ENCODE results near the gene CD38.
A peak's percentile ranks its signal among the peaks of the same experiment; 100 is the strongest.
"Not testable (repeated sequence)": the region's sequence is repeated elsewhere in the genome, so short reads cannot be mapped to it uniquely, and the experiment has no call there.

CD38 gene

DNA sequence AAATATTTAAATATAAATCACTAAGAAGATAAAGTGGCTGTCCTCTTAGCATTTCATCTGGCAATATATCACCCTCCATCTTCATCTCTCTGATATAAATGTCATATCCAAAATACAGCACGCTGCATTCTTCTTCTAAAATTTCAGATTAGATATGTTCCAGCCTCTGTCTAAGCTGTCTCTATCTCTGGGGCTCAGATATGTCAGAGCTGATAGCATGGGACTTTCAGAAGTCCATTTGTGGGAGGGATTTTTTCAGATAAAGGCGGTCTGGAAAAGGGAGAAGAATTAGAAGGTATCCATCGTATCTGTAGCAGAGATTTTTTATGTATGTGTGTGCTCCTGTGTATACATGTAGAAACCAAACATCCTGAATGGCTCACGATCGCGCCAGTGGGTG, 25.0 kb upstream of the CD38 start:
- H3K4me3 ChIP-seq (ENCODE audit: low read length): no peak overlapping the region
- TF ChIP-seq, protein P1, sequence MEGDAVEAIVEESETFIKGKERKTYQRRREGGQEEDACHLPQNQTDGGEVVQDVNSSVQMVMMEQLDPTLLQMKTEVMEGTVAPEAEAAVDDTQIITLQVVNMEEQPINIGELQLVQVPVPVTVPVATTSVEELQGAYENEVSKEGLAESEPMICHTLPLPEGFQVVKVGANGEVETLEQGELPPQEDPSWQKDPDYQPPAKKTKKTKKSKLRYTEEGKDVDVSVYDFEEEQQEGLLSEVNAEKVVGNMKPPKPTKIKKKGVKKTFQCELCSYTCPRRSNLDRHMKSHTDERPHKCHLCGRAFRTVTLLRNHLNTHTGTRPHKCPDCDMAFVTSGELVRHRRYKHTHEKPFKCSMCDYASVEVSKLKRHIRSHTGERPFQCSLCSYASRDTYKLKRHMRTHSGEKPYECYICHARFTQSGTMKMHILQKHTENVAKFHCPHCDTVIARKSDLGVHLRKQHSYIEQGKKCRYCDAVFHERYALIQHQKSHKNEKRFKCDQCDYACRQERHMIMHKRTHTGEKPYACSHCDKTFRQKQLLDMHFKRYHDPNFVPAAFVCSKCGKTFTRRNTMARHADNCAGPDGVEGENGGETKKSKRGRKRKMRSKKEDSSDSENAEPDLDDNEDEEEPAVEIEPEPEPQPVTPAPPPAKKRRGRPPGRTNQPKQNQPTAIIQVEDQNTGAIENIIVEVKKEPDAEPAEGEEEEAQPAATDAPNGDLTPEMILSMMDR (IDR thresholded peaks at IDR 0.05; ENCODE audit: insufficient read depth, low read depth, low read length, missing control alignments): no peak
- DNase-seq (ENCODE audit: low read depth): no peak

DNA sequence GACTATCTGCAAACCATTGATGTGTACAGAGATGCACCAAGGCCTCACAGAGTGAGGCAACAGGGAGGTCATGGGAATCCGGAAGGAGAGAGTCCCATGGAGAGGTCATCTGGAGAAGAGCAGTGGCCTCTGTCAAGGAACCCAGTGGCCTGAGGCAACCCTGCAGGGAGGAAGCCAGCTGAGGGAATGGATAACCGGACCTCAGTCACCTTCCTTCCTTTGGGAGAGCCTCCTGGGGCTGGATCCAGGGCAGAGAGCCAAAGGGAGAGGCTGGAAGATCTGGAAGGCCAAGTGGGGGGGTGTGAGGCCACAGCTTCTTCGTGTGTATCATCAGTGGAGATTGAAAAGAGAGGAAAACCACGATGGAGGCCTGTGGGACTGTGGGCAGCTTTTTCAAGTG, 24.3 kb upstream of the CD38 start:
- TF ChIP-seq, protein P1 (IDR thresholded peaks at IDR 0.05; ENCODE audit: insufficient read depth, low read depth, low read length, missing control alignments): no peak
- no peak for DNase-seq (ENCODE audit: low read depth)
- H3K4me3 ChIP-seq (ENCODE audit: low read length): no peak overlapping the region

DNA sequence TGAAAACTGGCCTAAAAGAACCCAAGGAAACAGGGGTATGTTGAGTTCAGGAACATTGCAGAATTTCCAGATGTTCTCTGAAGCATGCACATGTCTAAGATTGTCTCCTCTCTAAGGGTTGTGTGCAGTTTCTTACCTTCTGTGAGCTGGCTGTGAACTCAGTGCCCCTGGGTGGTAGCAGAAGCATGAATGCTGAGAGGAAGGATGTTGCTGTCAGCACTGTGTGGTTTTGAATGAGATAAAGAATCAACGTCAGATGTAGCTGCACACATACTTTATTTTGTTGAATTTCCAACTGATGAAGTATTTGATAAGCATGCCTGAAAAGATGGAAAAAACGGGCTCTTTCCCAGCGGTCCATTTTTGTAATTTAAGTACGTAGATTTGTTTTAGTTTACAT, 23.8 kb upstream of the CD38 start:
- TF ChIP-seq, protein P1 (IDR thresholded peaks at IDR 0.05; ENCODE audit: insufficient read depth, low read depth, low read length, missing control alignments): no peak
- no peak for DNase-seq (ENCODE audit: low read depth)

DNA sequence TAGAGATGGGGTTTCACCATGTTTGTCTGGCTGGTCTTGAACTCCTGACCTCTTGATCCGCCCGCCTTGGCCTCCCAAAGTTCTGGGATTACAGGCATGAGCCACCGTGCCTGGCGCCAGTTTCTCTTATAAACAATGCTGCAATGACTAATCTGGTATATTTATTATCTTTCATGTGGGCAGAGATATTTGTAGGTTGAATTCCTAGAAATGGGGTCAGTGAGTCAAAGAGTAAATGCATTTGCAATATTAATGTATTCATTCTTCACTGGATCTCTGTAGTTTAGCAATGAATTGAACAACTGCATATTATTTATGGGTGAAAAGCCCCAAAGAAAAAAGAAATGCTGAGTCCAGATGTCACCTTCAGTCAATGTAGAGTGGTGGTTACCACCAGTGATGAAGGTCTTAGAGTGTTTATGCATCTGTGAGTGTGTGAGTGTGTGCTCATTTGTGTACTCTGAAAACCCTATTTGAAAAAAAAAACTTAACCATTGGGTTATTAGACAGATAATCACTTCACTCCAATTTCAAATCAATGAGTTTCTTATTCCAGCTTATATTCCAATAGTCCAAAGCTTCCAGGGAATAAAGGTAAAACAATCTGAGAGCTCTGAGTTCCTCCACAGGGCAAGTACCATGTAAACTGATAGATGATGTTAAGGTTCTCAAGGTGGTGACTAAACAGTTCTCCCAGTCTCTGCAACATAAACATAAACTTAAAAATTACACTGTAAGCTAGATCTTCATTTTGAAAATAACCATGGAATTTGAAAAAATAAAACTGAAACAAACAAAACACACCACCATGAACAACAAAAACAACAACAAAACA, 22.6 kb upstream of the CD38 start:
- peak; percentile 51 for DNase-seq (ENCODE audit: low read depth)
- TF ChIP-seq, protein P1 (IDR thresholded peaks at IDR 0.05; ENCODE audit: insufficient read depth, low read depth, low read length, missing control alignments): no peak
- no peak overlapping the region for H3K4me3 ChIP-seq (ENCODE audit: low read length)

More for the DNA sequence above, 23.8 kb upstream of the CD38 start:
- H3K4me3 ChIP-seq (ENCODE audit: low read length): no peak overlapping the region

DNA sequence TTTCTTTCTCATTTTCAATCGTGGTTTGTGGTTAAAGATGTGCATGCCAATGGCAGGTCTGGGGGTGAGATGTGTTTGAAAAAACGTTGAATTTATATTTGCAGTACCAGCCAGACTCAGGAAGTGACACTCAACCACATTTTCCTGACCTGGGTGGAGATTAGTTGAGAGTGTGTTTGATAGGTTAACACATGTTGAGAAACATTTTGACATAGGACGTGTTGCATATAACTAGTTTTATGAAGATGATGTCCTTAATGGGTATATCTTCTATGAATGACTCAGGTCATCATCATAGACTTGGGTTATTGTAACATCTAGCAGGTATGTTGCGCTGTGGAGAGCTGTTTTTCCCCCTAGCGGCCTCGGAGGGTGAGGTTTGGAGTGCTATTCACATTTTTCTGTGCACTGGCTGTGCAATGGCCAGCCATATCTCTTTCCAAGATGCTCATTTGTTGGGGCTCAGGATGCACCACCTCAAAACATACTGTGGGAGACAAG, 21.7 kb upstream of the CD38 start:
- peak; percentile 86 for DNase-seq (ENCODE audit: low read depth)
- TF ChIP-seq, protein P1 (IDR thresholded peaks at IDR 0.05; ENCODE audit: insufficient read depth, low read depth, low read length, missing control alignments): peak; percentile 60
- H3K4me3 ChIP-seq (ENCODE audit: low read length): no peak overlapping the region

DNA sequence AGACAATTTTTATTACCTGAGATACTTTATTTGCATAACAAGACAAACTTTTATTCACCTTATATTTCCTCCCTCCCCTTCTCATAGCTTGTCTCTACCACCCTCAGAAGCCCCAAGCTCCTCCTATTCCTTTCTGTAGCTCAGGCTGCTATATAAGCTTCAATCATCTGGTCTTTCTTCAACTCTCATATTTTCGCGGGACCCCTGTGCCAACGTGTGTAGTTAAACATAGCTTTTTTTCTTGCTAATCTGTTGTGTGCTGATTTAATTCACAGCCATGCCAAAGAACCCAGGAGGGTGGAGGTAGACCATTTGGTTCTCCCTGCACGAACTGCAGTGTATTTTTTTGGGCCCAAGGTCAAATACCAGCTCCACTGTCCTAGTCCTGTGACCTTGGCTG, 21.1 kb upstream of the CD38 start:
- no peak overlapping the region for H3K4me3 ChIP-seq (ENCODE audit: low read length)
- TF ChIP-seq, protein P1 (IDR thresholded peaks at IDR 0.05; ENCODE audit: insufficient read depth, low read depth, low read length, missing control alignments): no peak
- no peak for DNase-seq (ENCODE audit: low read depth)

DNA sequence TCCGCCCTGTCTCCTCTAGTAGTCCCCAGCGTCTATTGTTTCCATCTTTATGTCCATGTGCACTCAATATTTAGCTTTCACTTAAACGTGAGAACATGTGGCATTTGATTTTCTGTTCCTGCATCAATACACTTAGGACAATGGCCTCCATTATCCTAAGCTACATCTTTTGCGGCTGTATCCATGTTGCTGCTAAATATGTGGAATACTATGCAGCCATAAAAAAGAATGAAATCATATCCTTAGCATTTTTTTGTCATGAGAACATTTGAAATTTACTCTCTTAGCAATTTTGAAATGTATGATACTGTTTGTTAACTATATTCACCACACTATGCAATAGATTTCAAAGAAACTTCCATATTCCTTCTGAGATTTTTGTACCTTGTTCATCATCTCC, 19.8 kb upstream of the CD38 start:
- no peak overlapping the region for H3K4me3 ChIP-seq (ENCODE audit: low read length)
- TF ChIP-seq, protein P1 (IDR thresholded peaks at IDR 0.05; ENCODE audit: insufficient read depth, low read depth, low read length, missing control alignments): no peak
- DNase-seq (ENCODE audit: low read depth): no peak

DNA sequence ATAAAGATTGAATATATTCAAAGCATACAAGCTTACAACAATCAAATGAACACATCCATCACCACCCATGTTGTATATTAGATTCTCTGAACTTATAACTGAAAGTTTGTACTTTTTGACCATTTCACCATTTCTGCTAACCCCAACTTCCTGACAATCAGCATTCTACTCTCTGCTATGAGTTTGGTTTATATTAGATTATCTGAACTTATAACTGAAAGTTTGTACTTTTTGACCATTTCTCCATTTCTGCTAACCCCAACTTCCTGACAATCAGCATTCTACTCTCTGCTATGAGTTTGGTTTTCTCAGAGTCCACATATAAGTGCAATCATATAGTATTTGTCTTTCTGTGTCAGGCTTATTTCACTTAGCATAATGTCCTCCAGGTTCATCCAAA, 15.7 kb upstream of the CD38 start:
- not testable (repeated sequence) for H3K4me3 ChIP-seq (ENCODE audit: low read length); DNase-seq (ENCODE audit: low read depth)
